CD4-positive, alpha-beta T cell treated with Interferon gamma for 1 hour (primary cell): ENCODE measurements around the gene MYLK3.

Experiments
- DNase-seq: peaks from one replicate; pipeline ENCODE4 v3.0.0-alpha.2; 2020

MYLK3 gene

GRCh38 chr16:46757339-46758050 is 9.4 kb upstream of the MYLK3 start:
- no peak for DNase-seq

GRCh38 chr16:46756772-46757171 is 8.6 kb upstream of the MYLK3 start:
- no peak for DNase-seq

GRCh38 chr16:46753015-46753414 is 4.9 kb upstream of the MYLK3 start:
- no peak for DNase-seq

GRCh38 chr16:46751381-46751780 is 3.2 kb upstream of the MYLK3 start:
- no peak for DNase-seq

- no peak for DNase-seq
Observed at GRCh38 chr16:46748775-46749705, 896 bp upstream of the MYLK3 start.

- no peak for DNase-seq
Observed at GRCh38 chr16:46746821-46747776, 1.0 kb downstream of the MYLK3 start.

- no peak for DNase-seq
Observed at GRCh38 chr16:46745617-46746016, 2.5 kb downstream of the MYLK3 start.

GRCh38 chr16:46743232-46743719 is 4.9 kb downstream of the MYLK3 start:
- DNase-seq: peak; percentile 15

GRCh38 chr16:46739934-46740333 is 8.2 kb downstream of the MYLK3 start:
- DNase-seq: no peak

- DNase-seq: no peak
Observed at GRCh38 chr16:46737621-46738214, 10.4 kb downstream of the MYLK3 start.

- DNase-seq: no peak
Observed at GRCh38 chr16:46736695-46737094, 11.4 kb downstream of the MYLK3 start.

- DNase-seq: no peak
Observed at GRCh38 chr16:46733319-46733830, 14.8 kb downstream of the MYLK3 start.

- no peak for DNase-seq
Observed at GRCh38 chr16:46732561-46732960, 15.6 kb downstream of the MYLK3 start.

- DNase-seq: no peak
Observed at GRCh38 chr16:46731691-46732555, 16.2 kb downstream of the MYLK3 start.

GRCh38 chr16:46730801-46731690 is 17.1 kb downstream of the MYLK3 start:
- DNase-seq: no peak

- no peak for DNase-seq
Observed at GRCh38 chr16:46730126-46730525, 18.0 kb downstream of the MYLK3 start.

GRCh38 chr16:46729326-46729995 is 18.7 kb downstream of the MYLK3 start:
- no peak for DNase-seq

- no peak for DNase-seq
Observed at GRCh38 chr16:46728806-46729205, 19.3 kb downstream of the MYLK3 start.

- DNase-seq: no peak
Observed at GRCh38 chr16:46727630-46728029, 20.5 kb downstream of the MYLK3 start.
